Mesenchymal stem cell (in vitro differentiated cells and primary cell): Measurements from ENCODE around the gene PLXNC1.

Experiments used
- DNase-seq: peaks from one replicate; pipeline ENCODE4 v3.0.0-alpha.2; 2013
- H2AFZ ChIP-seq: one replicate; pipeline ENCODE4 v1.6.1; 2013; ENCODE audit warnings: low read depth, mild to moderate bottlenecking, control low read depth, inconsistent platforms, low read length, moderate library complexity
- H2AK5ac ChIP-seq: 2 replicates; pipeline ENCODE4 v1.6.1; 2013; ENCODE audit warnings: low read length, moderate library complexity, mild to moderate bottlenecking, inconsistent platforms; ENCODE audit not compliant: severe bottlenecking
- H2BK120ac ChIP-seq: one replicate; pipeline ENCODE4 v1.6.1; 2013; ENCODE audit warnings: low read depth, mild to moderate bottlenecking, inconsistent platforms, low read length, moderate library complexity
- H2BK12ac ChIP-seq, 2 experiments: one replicate each; pipeline ENCODE4 v1.6.1; 2013; ENCODE audit warnings: inconsistent platforms in 2 of 2, low read length in 2 of 2, mild to moderate bottlenecking in 2 of 2, moderate library complexity in 2 of 2, control low read depth in 1 of 2
- H2BK15ac ChIP-seq: one replicate; pipeline ENCODE4 v1.6.1; 2013; ENCODE audit warnings: mild to moderate bottlenecking, low read depth, inconsistent platforms; ENCODE audit not compliant: poor library complexity, severe bottlenecking
- H2BK5ac ChIP-seq: 2 replicates; pipeline ENCODE4 v1.6.1; 2013; ENCODE audit warnings: low read depth, mild to moderate bottlenecking, low read length, control low read depth, inconsistent platforms; ENCODE audit not compliant: poor library complexity, severe bottlenecking
- H3K14ac ChIP-seq, 2 experiments: one replicate each; pipeline ENCODE4 v1.6.1; 2013; ENCODE audit warnings: inconsistent platforms in 2 of 2, low read length in 2 of 2, control low read depth in 1 of 2, mild to moderate bottlenecking in 1 of 2, moderate library complexity in 1 of 2
- H3K18ac ChIP-seq, 2 experiments: one replicate each; pipeline ENCODE4 v1.6.1; 2013; ENCODE audit warnings: inconsistent platforms in 2 of 2, low read length in 2 of 2, control low read depth in 1 of 2, low read depth in 1 of 2, mild to moderate bottlenecking in 1 of 2
- H3K23ac ChIP-seq, 2 experiments: one replicate each; pipeline ENCODE4 v1.6.1; 2013; ENCODE audit warnings: inconsistent platforms in 2 of 2, low read length in 2 of 2, mild to moderate bottlenecking in 2 of 2, moderate library complexity in 2 of 2, control low read depth in 1 of 2
- H3K27ac ChIP-seq: 2 replicates; pipeline ENCODE4 v1.5.1; 2013; ENCODE audit warnings: mild to moderate bottlenecking, moderate library complexity, low read length, control low read depth, inconsistent platforms; ENCODE audit not compliant: poor library complexity, severe bottlenecking
- H3K27me3 ChIP-seq, 2 experiments: 2 replicates each; pipeline versions ENCODE4 v1.6.1 to v1.7.0; 2013; ENCODE audit warnings: low read length in 2 of 2, mild to moderate bottlenecking in 2 of 2, moderate library complexity in 2 of 2, control low read depth in 1 of 2, inconsistent platforms in 1 of 2; ENCODE audit not compliant: control insufficient read depth in 1 of 2, insufficient read depth in 1 of 2
- H3K36me3 ChIP-seq, 2 experiments: 2 replicates each; pipeline versions ENCODE4 v1.6.1 to v1.7.0; 2013; ENCODE audit warnings: low read length in 2 of 2, control low read depth in 1 of 2, inconsistent platforms in 1 of 2, low read depth in 1 of 2, mild to moderate bottlenecking in 1 of 2; ENCODE audit not compliant: insufficient read depth in 2 of 2, control insufficient read depth in 1 of 2
- H3K4ac ChIP-seq, 2 experiments: one replicate each; pipeline ENCODE4 v1.6.1; 2013; ENCODE audit warnings: inconsistent platforms in 2 of 2, low read length in 2 of 2, mild to moderate bottlenecking in 2 of 2, moderate library complexity in 2 of 2, control low read depth in 1 of 2, low read depth in 1 of 2
- H3K4me1 ChIP-seq: 2 replicates; pipeline ENCODE4 v1.6.1; 2013; ENCODE audit warnings: low read depth, low read length, control low read depth; ENCODE audit not compliant: control insufficient read depth, insufficient read depth
- H3K4me2 ChIP-seq: 2 replicates; pipeline ENCODE4 v1.6.1; 2013; ENCODE audit warnings: low read length, mild to moderate bottlenecking, inconsistent platforms; ENCODE audit not compliant: poor library complexity, severe bottlenecking
- H3K4me3 ChIP-seq, 2 experiments: 2 replicates each; pipeline versions ENCODE4 v1.5.1 to v1.7.0; 2013; ENCODE audit warnings: low read length in 2 of 2, mild to moderate bottlenecking in 2 of 2, control low read depth in 1 of 2, low read depth in 1 of 2; ENCODE audit not compliant: insufficient read depth in 1 of 2
- H3K79me1 ChIP-seq: replicated peaks from 2 replicates; pipeline ENCODE4 v1.6.1; 2013; ENCODE audit warnings: mild to moderate bottlenecking, control low read depth, low read length, inconsistent platforms; ENCODE audit not compliant: poor library complexity, severe bottlenecking
- H3K9ac ChIP-seq: 2 replicates; pipeline ENCODE4 v1.7.0; 2013; ENCODE audit warnings: mild to moderate bottlenecking, low read length, moderate library complexity
- H3K9me3 ChIP-seq: 2 replicates; pipeline ENCODE4 v1.7.0; 2013; ENCODE audit warnings: mild to moderate bottlenecking, low read length; ENCODE audit not compliant: control insufficient read depth
- H4K8ac ChIP-seq: one replicate; pipeline ENCODE4 v1.6.1; 2013; ENCODE audit warnings: inconsistent platforms, mild to moderate bottlenecking, low read length, moderate library complexity
- H4K91ac ChIP-seq: one replicate; pipeline ENCODE4 v1.6.1; 2013; ENCODE audit warnings: mild to moderate bottlenecking, low read length, inconsistent platforms
- WGBS: methylation state at CpG from one replicate; pipeline ENCODE4 v1.1.7; 2013; ENCODE audit warnings: mixed read lengths; 5-methylcytosine and 5-hydroxymethylcytosine counted together

PLXNC1 gene

DNA sequence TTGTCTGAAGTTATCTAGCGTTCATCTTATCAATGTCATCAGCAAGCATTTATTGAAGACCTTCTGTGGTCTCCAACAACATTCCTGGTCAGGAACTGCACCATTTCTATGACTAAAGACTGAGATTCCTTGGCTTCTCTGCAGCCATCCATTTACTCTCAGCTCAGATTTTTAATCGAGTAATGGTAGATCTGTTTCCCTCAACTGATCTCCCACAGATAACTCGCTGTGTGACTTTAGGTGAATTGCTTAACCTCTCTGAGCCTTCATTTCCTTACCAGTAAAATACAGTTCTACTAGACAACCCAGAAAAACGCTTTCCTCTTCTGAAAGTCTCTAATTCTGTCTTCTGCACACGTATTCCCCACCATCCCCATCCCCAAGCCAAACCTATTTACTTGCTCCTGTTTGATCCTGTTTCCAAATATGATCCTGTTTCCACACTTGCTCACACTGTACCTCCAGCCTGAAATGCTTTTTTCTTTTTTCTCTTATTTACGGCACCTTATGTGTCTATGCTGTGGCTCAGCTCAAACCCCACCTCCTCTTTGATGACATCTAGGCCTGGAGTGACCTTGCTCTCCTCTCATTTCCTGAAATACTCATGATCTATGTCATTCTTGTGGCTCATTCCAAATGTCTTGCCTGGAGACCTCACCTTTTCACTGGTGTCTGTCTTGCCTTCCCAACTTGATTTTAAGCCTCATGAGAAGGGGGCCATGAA lies 21.8 kb downstream of the PLXNC1 start:
- Histone ChIP-seq H3K4me2 (no peak overlapping the region), H4K8ac (peak overlapping the region; percentile 7), H3K18ac (peak overlapping the region in 1 of 2 experiments; percentile 29), H3K9me3 (no peaks in the 10 kb centered on the region), H3K79me1 (no peaks in the 10 kb centered on the region), H3K4me1 (peaks cover 4% of the 10 kb centered on the region), H2AFZ (no peak overlapping the region), H2BK5ac (no peak overlapping the region), H2AK5ac (peak overlapping the region; percentile 13), H3K4me3 (no peak overlapping the region), H2BK15ac (no peak overlapping the region), H3K27ac (no peak overlapping the region), H3K27me3 (peaks cover 0 to 21% of the 10 kb centered on the region in 2 experiments), H3K36me3 (no peaks in the 10 kb centered on the region), H2BK12ac (peak overlapping the region; percentile 64 to 76), H2BK120ac (no peak overlapping the region), H3K4ac (peak overlapping the region in 1 of 2 experiments; percentile 50), H4K91ac (no peak overlapping the region), H3K14ac (no peak overlapping the region), H3K23ac (no peak overlapping the region), H3K9ac (no peak overlapping the region)
- peak; percentile 35 for DNase-seq
- WGBS, result 50% methylated on average over 6 of the region's 6 CpGs

DNA sequence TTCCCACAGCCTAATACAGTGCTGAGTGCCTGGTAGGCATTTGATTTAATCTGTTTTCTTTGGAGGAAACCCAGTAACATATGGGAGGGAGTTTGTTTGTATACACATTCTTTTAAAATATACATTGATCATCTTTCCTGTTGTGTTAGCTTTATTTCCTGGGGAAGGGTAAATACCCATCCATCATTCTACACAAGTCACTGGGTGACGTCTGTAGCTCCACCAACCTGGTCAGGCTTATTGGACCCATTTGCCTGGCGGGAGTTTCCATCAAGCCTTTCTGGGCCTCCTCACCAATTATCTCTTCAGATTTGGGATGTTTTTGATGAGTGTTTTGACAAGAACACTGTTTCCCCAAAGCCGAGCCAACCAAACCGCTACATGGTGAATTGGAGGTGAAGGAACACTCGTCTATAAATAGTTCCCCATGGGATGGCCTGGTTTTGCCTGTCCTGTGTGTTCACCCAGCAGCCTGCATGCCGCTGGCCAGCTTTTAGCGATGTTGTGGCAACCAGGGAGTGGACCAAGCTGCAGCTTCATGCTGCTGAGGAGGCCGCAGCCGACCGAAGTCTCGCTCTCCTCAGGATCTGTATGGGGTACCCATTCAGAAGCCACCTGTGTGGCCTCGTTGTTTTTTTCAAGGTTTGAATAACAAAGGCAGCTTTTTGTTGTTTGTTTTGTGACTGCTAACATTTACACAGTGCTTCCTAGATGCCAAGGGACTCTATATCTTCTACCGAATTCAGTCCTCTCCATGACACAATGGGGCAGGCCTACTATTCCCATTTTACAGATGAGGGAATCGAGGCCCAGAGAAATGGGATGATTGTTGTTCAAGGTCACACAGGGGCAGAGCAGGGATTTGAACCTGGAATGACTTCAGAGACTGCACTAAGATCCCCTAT lies 22.6 kb downstream of the PLXNC1 start:
- DNase-seq, result peak; percentile 52
- Histone ChIP-seq H3K27me3 (peaks cover 0 to 13% of the 10 kb centered on the region in 2 experiments), H2BK15ac (no peak overlapping the region), H2BK120ac (peak overlapping the region; percentile 59), H3K79me1 (no peaks in the 10 kb centered on the region), H3K23ac (peak overlapping the region in 1 of 2 experiments; percentile 83), H4K91ac (peak overlapping the region; percentile 75), H2BK12ac (peak overlapping the region; percentile 75 to 80), H3K9me3 (no peaks in the 10 kb centered on the region), H4K8ac (peak overlapping the region; percentile 10), H3K36me3 (no peaks in the 10 kb centered on the region), H3K4me1 (peaks cover 4% of the 10 kb centered on the region), H3K4ac (peak overlapping the region in 1 of 2 experiments; percentile 85), H3K9ac (no peak overlapping the region), H2BK5ac (no peak overlapping the region), H2AFZ (no peak overlapping the region), H2AK5ac (no peak overlapping the region), H3K14ac (peak overlapping the region in 1 of 2 experiments; percentile 71), H3K18ac (peak overlapping the region; percentile 3 to 90), H3K4me3 (no peak overlapping the region), H3K27ac (no peak overlapping the region), H3K4me2 (no peak overlapping the region)
- WGBS, result 70% methylated on average over 12 of the region's 14 CpGs

DNA sequence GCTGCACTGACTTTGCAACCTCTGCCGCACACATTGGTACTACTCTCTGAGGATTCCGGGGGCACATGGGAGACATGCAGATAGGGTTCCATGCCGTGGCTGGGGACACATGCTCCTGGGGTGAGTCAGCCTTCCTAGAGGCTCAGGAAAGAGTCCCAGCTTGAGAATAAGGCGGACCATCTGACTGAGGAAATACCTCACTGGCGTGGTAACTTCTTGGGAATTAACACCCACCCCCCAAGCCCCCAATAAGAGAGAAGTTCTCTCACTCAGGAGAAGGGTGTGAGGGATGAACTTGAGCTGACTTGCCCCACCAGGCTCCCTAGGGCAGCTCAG lies 23.2 kb downstream of the PLXNC1 start:
- WGBS, result 20% methylated on average over 3 of the region's 5 CpGs

DNA sequence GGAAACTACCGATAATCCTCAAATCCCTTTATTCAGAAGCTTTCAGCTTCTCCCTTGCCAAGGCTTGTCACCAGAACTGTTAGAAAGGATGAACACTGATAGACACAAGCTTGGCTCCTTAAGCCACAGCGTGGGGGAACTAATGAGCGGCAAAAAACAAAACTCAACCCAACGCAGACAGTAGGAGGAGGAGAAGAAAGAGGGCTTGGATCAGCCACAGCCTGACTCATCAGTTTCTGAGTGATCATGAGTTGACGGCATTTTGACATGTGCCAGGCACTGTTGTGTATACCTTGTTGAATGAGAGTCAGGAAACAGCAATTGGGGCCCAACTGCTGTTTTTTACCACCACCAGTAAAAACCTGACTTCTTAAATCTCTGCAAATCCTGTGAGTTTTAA lies 23.7 kb downstream of the PLXNC1 start:
- Histone ChIP-seq H4K91ac (no peak overlapping the region), H3K4ac (peak overlapping the region in 1 of 2 experiments; percentile 43), H4K8ac (peak overlapping the region; percentile 10), H3K14ac (no peak overlapping the region), H2AFZ (no peak overlapping the region), H3K18ac (peak overlapping the region in 1 of 2 experiments; percentile 1), H3K27me3 (peaks cover 0 to 11% of the 10 kb centered on the region in 2 experiments), H2BK12ac (peak overlapping the region in 1 of 2 experiments; percentile 75), H3K36me3 (no peaks in the 10 kb centered on the region), H3K4me2 (no peak overlapping the region), H2BK120ac (peak overlapping the region; percentile 59), H2BK15ac (peak overlapping the region; percentile 99), H3K27ac (no peak overlapping the region), H3K79me1 (no peaks in the 10 kb centered on the region), H3K9ac (no peak overlapping the region), H3K4me3 (no peak overlapping the region), H3K4me1 (peaks cover 4% of the 10 kb centered on the region), H3K9me3 (no peaks in the 10 kb centered on the region), H2BK5ac (no peak overlapping the region), H3K23ac (no peak overlapping the region), H2AK5ac (no peak overlapping the region)
- 20% methylated on average over 5 of the region's 5 CpGs for WGBS
- peak; percentile 87 for DNase-seq

More for the DNA sequence above, 23.2 kb downstream of the PLXNC1 start:
- Histone ChIP-seq H3K36me3 (no peaks in the 10 kb centered on the region), H3K14ac (no peak overlapping the region), H3K4ac (peak overlapping the region in 1 of 2 experiments; percentile 61), H2BK120ac (peak overlapping the region; percentile 59), H3K9me3 (no peaks in the 10 kb centered on the region), H3K4me2 (no peak overlapping the region), H2BK12ac (peak overlapping the region; percentile 75 to 80), H2BK5ac (no peak overlapping the region), H4K91ac (peak overlapping the region; percentile 75), H2AK5ac (no peak overlapping the region), H3K4me3 (no peak overlapping the region), H3K27me3 (peaks cover 0 to 12% of the 10 kb centered on the region in 2 experiments), H3K23ac (no peak overlapping the region), H2BK15ac (peak overlapping the region; percentile 73), H3K79me1 (no peaks in the 10 kb centered on the region), H3K4me1 (peaks cover 4% of the 10 kb centered on the region), H4K8ac (peak overlapping the region; percentile 10), H2AFZ (no peak overlapping the region), H3K27ac (no peak overlapping the region), H3K9ac (no peak overlapping the region), H3K18ac (peak overlapping the region; percentile 3 to 13)
- DNase-seq, result peak; percentile 84
